ENCODE measurements around the gene SMIM44. TPM values are rescaled to one million over a fixed set of nuclear protein-coding genes. Genes with fewer than 3 reads are reported as not detected.

Gene SMIM44
- total and polyA plus RNA-seq, 9 of the 15 experiments (the other 6 are each of a cell fraction or from before 2014, with no cell fraction given): not detected

- TF ChIP-seq PATZ1 (CRISPR knock-in tag; IDR thresholded peaks at IDR 0.05; ENCODE audit: borderline replicate concordance): no peak
- TF ChIP-seq ZNF239 (CRISPR knock-in tag; IDR thresholded peaks at IDR 0.05): no peak; the same call in 1 of the 2 replicates
- no peak for TF ChIP-seq SMARCB1 (IDR thresholded peaks at IDR 0.05; ENCODE audit: insufficient read length, low read depth)
- TF ChIP-seq PCBP2 (IDR thresholded peaks at IDR 0.05; ENCODE audit: low read depth, low read length, poor library complexity, severe bottlenecking): no peak
- TF ChIP-seq CREB3 (tag; conservative IDR thresholded peaks at IDR 0.05; ENCODE audit: low read depth): no peak
- TF ChIP-seq ZNF140 (CRISPR knock-in tag; IDR thresholded peaks at IDR 0.05): no peak
- no peak for TF ChIP-seq ZC3H8 (IDR thresholded peaks at IDR 0.05)
- no peak for TF ChIP-seq HMG20B (CRISPR knock-in tag; IDR thresholded peaks at IDR 0.05)
- TF ChIP-seq ZNF518B (CRISPR knock-in tag; IDR thresholded peaks at IDR 0.05): no peak
- no peak for TF ChIP-seq ZNF398 (CRISPR knock-in tag; IDR thresholded peaks at IDR 0.05)
- no peak for TF ChIP-seq NFE2L1 (tag; IDR thresholded peaks at IDR 0.05; ENCODE audit: borderline replicate concordance, low read depth)
- TF ChIP-seq ZMIZ1 (IDR thresholded peaks at IDR 0.05; ENCODE audit: low read depth in 2 of 2, low read length in 2 of 2): no peak
- TF ChIP-seq KDM1A (IDR thresholded peaks at IDR 0.05): peak; percentile 90 to 98
Observed at GRCh38 chr19:3434630-3435553, 48.3 kb downstream of the SMIM44 start (continued).

Measured in K562 (cell line).